Activated CD4-positive, alpha-beta T cell treated with anti-CD3 and anti-CD28 coated beads, Interleukin-2, Interleukin-4, amounts not matched to agents 100 ng/mL and 50 ng/mL, durations not matched to agents 16 hours and 8 hours (primary cell): Measurements from ENCODE around the gene PBX1.
"Not testable (repeated sequence)": the region's sequence is repeated elsewhere in the genome, so short reads cannot be mapped to it uniquely, and the experiment has no call there.

Experiments used
- DNase-seq: peaks from one replicate; pipeline ENCODE4 v3.0.0-alpha.2; 2020; ENCODE audit warnings: low spot score

Gene PBX1

GRCh38 chr1:164558461-164559341 lies at the start of gene PBX1:
TSS of gene PBX1 (plus strand) at chr1:164559184.
- DNase-seq = peak; percentile 75

- no peak for DNase-seq
Observed at GRCh38 chr1:164510435-164510834, 48.5 kb upstream of the PBX1 start.

- DNase-seq = no peak
Observed at GRCh38 chr1:164511001-164511705, 47.8 kb upstream of the PBX1 start.

- no peak for DNase-seq
Observed at GRCh38 chr1:164515231-164515630, 43.8 kb upstream of the PBX1 start.

GRCh38 chr1:164515711-164516331 lies 43.2 kb upstream of the PBX1 start:
- no peak for DNase-seq

- no peak for DNase-seq
Observed at GRCh38 chr1:164516591-164516990, 42.4 kb upstream of the PBX1 start.

GRCh38 chr1:164518692-164519332 lies 40.2 kb upstream of the PBX1 start:
- DNase-seq = no peak

GRCh38 chr1:164519426-164519825 lies 39.6 kb upstream of the PBX1 start:
- DNase-seq = no peak

- no peak for DNase-seq
Observed at GRCh38 chr1:164524810-164525209, 34.2 kb upstream of the PBX1 start.

- no peak for DNase-seq
Observed at GRCh38 chr1:164534863-164535610, 23.9 kb upstream of the PBX1 start.

- DNase-seq = not testable (repeated sequence)
Observed at GRCh38 chr1:164552463-164552988, 6.5 kb upstream of the PBX1 start.

GRCh38 chr1:164557270-164557669 lies 1.7 kb upstream of the PBX1 start:
- no peak for DNase-seq

GRCh38 chr1:164559342-164560051 lies 513 bp downstream of the PBX1 start:
- DNase-seq = no peak

GRCh38 chr1:164560121-164560541 lies 1.1 kb downstream of the PBX1 start:
- no peak for DNase-seq

GRCh38 chr1:164560556-164560955 lies 1.6 kb downstream of the PBX1 start:
- no peak for DNase-seq

- no peak for DNase-seq
Observed at GRCh38 chr1:164561007-164561406, 2.0 kb downstream of the PBX1 start.

GRCh38 chr1:164561472-164561871 lies 2.5 kb downstream of the PBX1 start:
- no peak for DNase-seq

GRCh38 chr1:164562061-164562460 lies 3.1 kb downstream of the PBX1 start:
- no peak for DNase-seq

- DNase-seq = no peak
Observed at GRCh38 chr1:164562511-164562910, 3.5 kb downstream of the PBX1 start.

- no peak for DNase-seq
Observed at GRCh38 chr1:164562947-164563520, 4.0 kb downstream of the PBX1 start.
